K562 (cell line): ENCODE results near the gene NHS. TPM values are rescaled to one million over a fixed set of nuclear protein-coding genes. Genes with fewer than 3 reads are reported as not detected.

Source experiments
- ATAC-seq: fragments of 200-7000 bp; cut with Tn5 transposase; 3 replicates; pipeline ENCODE4 v1.9.1; 2020; ENCODE audit warnings: moderate library complexity
- BruUV-seq: library from RNA; stranded (reverse); fragments of 400-500 nt; replicated peaks from 2 replicates; lab custom pipeline; 2021; lab: Mats Ljungman, UMichigan
- CTCF ChIA-PET: fragments of 300-600 bp; formaldehyde crosslinking; extraction: SDS; loops from one replicate; lab custom pipeline; 2021; ENCODE audit warnings: low intra/inter-chr PET ratio; lab: Yijun Ruan, JAX
- POLR2A ChIA-PET: fragments of 300-600, 350-650 bp; sonication (Branson Sonifier 250); formaldehyde crosslinking; extraction: SDS; loops from one replicate; lab custom pipeline; 2021; ENCODE audit warnings: antibody characterized with exemption, inconsistent platforms; lab: Yijun Ruan, JAX
- DNase-seq, 4 experiments: peaks; one replicate each; pipeline versions ENCODE4 v3.0.0 to v3.0.0-alpha.2; 2011 to 2018; ENCODE audit warnings: low spot score in 3 of 4, mixed read lengths in 3 of 4; ENCODE audit errors: extremely low read depth in 1 of 4
- FAIRE-seq: peaks from 2 replicates; lab custom pipeline; 2011; peaks lifted over from hg19 to GRCh38; lab: Jason Lieb, UNC
- H2AFZ ChIP-seq: 2 replicates; pipeline ENCODE4 v1.6.0; 2011; ENCODE audit warnings: low read depth, low read length, control low read depth, inconsistent platforms
- H3K27ac ChIP-seq: fragments of 200-600 bp; 3 replicates; pipeline ENCODE4 v1.8.0; 2011; ENCODE audit warnings: low read depth, mild to moderate bottlenecking, control low read depth, inconsistent platforms, low read length, moderate library complexity, mixed read lengths; ENCODE audit errors: extremely low read depth
- H3K27me3 ChIP-seq, 2 experiments: fragments of 300-600 bp in 1 of 2; 2 replicates in 1 of 2; 3 replicates in 1 of 2; pipeline versions ENCODE4 v1.6.0 to v1.8.0; 2011; ENCODE audit warnings: inconsistent platforms in 2 of 2, low read length in 2 of 2, mild to moderate bottlenecking in 1 of 2, mixed read lengths in 1 of 2, moderate library complexity in 1 of 2; ENCODE audit not compliant: control insufficient read depth in 2 of 2, insufficient read depth in 2 of 2
- H3K36me3 ChIP-seq: fragments of 300-600 bp; 3 replicates; pipeline ENCODE4 v1.8.0; 2011; ENCODE audit warnings: mild to moderate bottlenecking, low read length, inconsistent platforms; ENCODE audit not compliant: control insufficient read depth, insufficient read depth
- H3K4me1 ChIP-seq, 2 experiments: fragments of 200-600 bp in 1 of 2; replicated peaks in 1 of 2; 2 replicates in 1 of 2; 3 replicates in 1 of 2; pipeline versions ENCODE4 v1.5.1 to v1.8.0; 2011; ENCODE audit warnings: inconsistent platforms in 2 of 2, low read length in 2 of 2, mild to moderate bottlenecking in 1 of 2, mixed read lengths in 1 of 2, moderate library complexity in 1 of 2; ENCODE audit not compliant: control insufficient read depth in 2 of 2, insufficient read depth in 2 of 2
- H3K4me2 ChIP-seq: 2 replicates; pipeline ENCODE4 v1.6.1; 2011; ENCODE audit warnings: low read length, control low read depth, inconsistent platforms, mixed read lengths; ENCODE audit not compliant: insufficient read depth
- H3K4me3 ChIP-seq: fragments of 200-600 bp; sonication (generic), shearing (Covaris generic); 2 replicates; pipeline ENCODE4 v1.5.1; 2016; ENCODE audit warnings: control low read depth, inconsistent platforms
- H3K79me2 ChIP-seq: fragments of 200-600 bp; 3 replicates; pipeline ENCODE4 v1.8.0; 2011; ENCODE audit warnings: low read length, inconsistent platforms; ENCODE audit not compliant: control insufficient read depth, insufficient read depth
- H3K9ac ChIP-seq, 2 experiments: 2 replicates each; pipeline versions ENCODE4 v1.6.0 to v1.6.1; 2011; ENCODE audit warnings: low read depth in 2 of 2, low read length in 2 of 2, control low read depth in 1 of 2, inconsistent platforms in 1 of 2, mild to moderate bottlenecking in 1 of 2, mixed read lengths in 1 of 2; ENCODE audit not compliant: insufficient read depth in 1 of 2
- H3K9me1 ChIP-seq: one replicate; pipeline ENCODE4 v1.6.0; 2011; ENCODE audit warnings: inconsistent platforms, mild to moderate bottlenecking, low read length, moderate library complexity; ENCODE audit not compliant: control insufficient read depth, insufficient read depth
- H3K9me3 ChIP-seq: replicated peaks from 2 replicates; pipeline ENCODE4 v1.5.1; 2011; ENCODE audit warnings: low read depth, low read length, inconsistent platforms; ENCODE audit not compliant: control insufficient read depth, insufficient read depth
- H4K20me1 ChIP-seq: replicated peaks from 2 replicates; pipeline ENCODE4 v1.6.1; 2011; ENCODE audit warnings: low read length, inconsistent platforms, mixed read lengths; ENCODE audit not compliant: control insufficient read depth, insufficient read depth
- CREB3L1 ChIP-seq: fragments of 450-650 bp; IDR thresholded peaks from 2 replicates; pipeline ENCODE4 v1.6.1; 2014; ENCODE audit warnings: low read depth, mild to moderate bottlenecking, moderate library complexity, borderline replicate concordance
- KAT8 ChIP-seq: fragments of 450-650 bp; IDR thresholded peaks from 2 replicates; pipeline ENCODE4 v1.6.1; 2016; ENCODE audit warnings: low read depth, mild to moderate bottlenecking
- MXD1 ChIP-seq: fragments of 250-450 bp; sonication (Bioruptor Pico); IDR thresholded peaks from 2 replicates; pipeline ENCODE4 v1.8.0; 2021; ENCODE audit warnings: borderline replicate concordance, mild to moderate bottlenecking, moderate library complexity; ENCODE audit not compliant: poor library complexity, severe bottlenecking
- POLR2G ChIP-seq: fragments of 200-400 bp; formaldehyde crosslinking; IDR thresholded peaks from 2 replicates; pipeline ENCODE4 v1.6.1; 2017; ENCODE audit warnings: low read depth, mild to moderate bottlenecking, antibody characterized with exemption, low read length, moderate library complexity
- RNF2 ChIP-seq: sonication (generic); IDR thresholded peaks from 2 replicates; pipeline ENCODE4 v1.6.1; 2016
- SFPQ ChIP-seq: fragments of 200-400 bp; formaldehyde crosslinking; IDR thresholded peaks from 2 replicates; pipeline ENCODE4 v1.6.1; 2017; ENCODE audit warnings: mild to moderate bottlenecking, low read depth, low read length, moderate library complexity
- TAF15 ChIP-seq: fragments of 200-400 bp; formaldehyde crosslinking; IDR thresholded peaks from 2 replicates; pipeline ENCODE4 v1.6.1; 2017; ENCODE audit warnings: mild to moderate bottlenecking, low read depth, low read length, moderate library complexity
- ZBTB5 ChIP-seq: fragments of 450-650 bp; IDR thresholded peaks from 2 replicates; pipeline ENCODE4 v1.6.1; 2017; ENCODE audit warnings: antibody characterized with exemption
- WGBS: fragments of 100-300 bp; shearing (Covaris generic); methylation state at CpG from one replicate; pipeline ENCODE4 v1.1.6; 2016; ENCODE audit warnings: low coverage, mixed read lengths; ENCODE audit not compliant: insufficient coverage; ENCODE audit errors: missing lambda C conversion rate; 5-methylcytosine and 5-hydroxymethylcytosine counted together
- in situ Hi-C: fragments of 300-500 bp; cut with MboI; formaldehyde crosslinking; loops from 4 replicates; pipeline ENCODE4 v1.15.0; 2018; ENCODE audit warnings: inconsistent platforms, mixed read lengths
- intact Hi-C: fragments of 100-400 bp; cut with micrococcal nuclease; formaldehyde crosslinking; loops from 2 replicates; pipeline ENCODE4 v1.14.2; 2022
- polyA plus RNA-seq, 8 experiments: library from polyadenylated mRNA; depleted of rRNA in 4 of 8; stranded (reverse) in 5 of 8; unstranded in 3 of 8; fragments of >200 nt; fragmentation: Nextera tagmentation in 2 of 8; fragmentation: Illumina TruSeq in 1 of 8; extraction: Ambion mirVana in 2 of 8; extraction: Trizol in 1 of 8; gene quantifications; 2 replicates each; pipeline versions ENCODE4 v1.2.1 to v1.2.3, GENCODE V29; 2011 to 2014; ENCODE audit warnings: inconsistent platforms in 1 of 8, missing spikeins in 1 of 8
- total RNA-seq, 7 experiments: library from RNA; depleted of rRNA in 6 of 7; stranded (reverse); fragments of >200 nt in 6 of 7; fragmentation: Illumina TruSeq in 2 of 7; extraction: Trizol in 2 of 7; gene quantifications; 2 replicates each; pipeline versions ENCODE4 v1.2.1 to v1.2.3, GENCODE V29; 2011 to 2021; ENCODE audit warnings: low replicate concordance in 1 of 7

Gene NHS
- total and polyA plus RNA-seq, 9 of the 15 experiments (the other 6 are each of a cell fraction or from before 2014, with no cell fraction given), result 0.02 TPM; not detected in 8

- TF ChIP-seq ZBTB5, result no peak
- TF ChIP-seq CREB3L1, result no peak
- TF ChIP-seq, all 486 proteins: peak for 0
These were observed 19.0 kb upstream of the NHS start (continued) for GRCh38 chrX:17355976-17356375.

- WGBS, result 0% methylated on average over 3 of the region's 3 CpGs
- no peaks in the 10 kb centered on the region for H3K9me3 ChIP-seq
- DNase-seq, result no peak
- no peak overlapping the region for H2AFZ ChIP-seq
- no peak overlapping the region for H3K4me3 ChIP-seq
- no peak overlapping the region for H3K27ac ChIP-seq
- H3K79me2 ChIP-seq, result no peaks in the 10 kb centered on the region
- CTCF ChIA-PET, result no interaction called here
- in situ Hi-C loops (no loop called here), intact Hi-C loops (no loop called here)
- no peak overlapping the region for H3K9ac ChIP-seq
- no peaks in the 10 kb centered on the region for H3K4me1 ChIP-seq
- H4K20me1 ChIP-seq, result no peaks in the 10 kb centered on the region
- TF ChIP-seq POLR2G (no peak), TAF15 (no peak), RNF2 (no peak), SFPQ (no peak), KAT8 (no peak), MXD1 (no peak)
- POLR2A ChIA-PET, result no interaction called here
- no peaks in the 10 kb centered on the region for H3K27me3 ChIP-seq
- H3K9me1 ChIP-seq, result no peaks in the 10 kb centered on the region
- H3K4me2 ChIP-seq, result no peak overlapping the region
- FAIRE-seq, result no peak
- H3K36me3 ChIP-seq, result no peaks in the 10 kb centered on the region
- no TSS peak for BruUV-seq
- ATAC-seq, result no peak
These were observed 15.5 kb upstream of the NHS start for GRCh38 chrX:17359500-17359899.
